ENCODE measurements around the gene CDC20B. TPM values are rescaled to one million over a fixed set of nuclear protein-coding genes. Genes with fewer than 3 reads are reported as not detected.
"Not testable (repeated sequence)": the region's sequence is repeated elsewhere in the genome, so short reads cannot be mapped to it uniquely, and the experiment has no call there.

The CDC20B gene
- total RNA-seq, 1 experiment from 2014 or later = 0.02 TPM

DNA sequence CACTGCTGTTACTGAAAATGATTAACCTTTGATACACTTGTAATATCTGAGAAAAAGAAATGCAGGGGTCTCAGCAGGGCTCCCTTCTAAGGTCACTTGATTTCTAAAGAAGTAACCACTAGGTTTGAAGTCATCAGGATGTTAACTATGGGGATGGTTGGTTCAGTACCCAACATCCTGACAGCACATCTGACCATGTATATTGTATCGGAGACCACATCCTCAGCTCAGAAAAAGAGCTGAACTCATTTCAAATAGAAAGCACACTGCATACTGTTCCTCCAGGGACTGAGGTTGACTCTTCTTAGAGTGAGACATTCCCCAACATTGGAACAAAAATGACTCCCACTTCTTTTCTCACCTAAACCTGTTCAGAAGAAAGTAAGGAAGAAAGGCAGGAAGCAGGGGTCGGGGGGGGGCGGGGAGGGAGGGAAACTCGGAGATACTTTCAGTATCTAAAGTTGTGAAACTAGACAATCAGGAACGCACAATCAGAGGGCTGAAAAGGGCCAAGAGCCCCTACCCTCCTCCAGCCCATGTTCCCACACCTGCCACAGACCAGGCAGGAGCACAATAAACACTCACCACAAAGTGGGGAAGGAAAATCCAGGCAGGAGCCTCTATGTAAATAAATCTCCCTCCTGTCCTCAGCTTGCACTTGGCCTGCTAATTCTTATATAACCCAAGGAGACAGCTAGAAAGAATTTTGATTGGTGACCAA, 71.3 kb downstream of the CDC20B start:
- Histone ChIP-seq H3K27ac (no peak overlapping the region), H3K4me3 (no peak overlapping the region), H3K9me3 (replicated peaks) (no peaks in the 10 kb centered on the region; the same call in 1 of the 2 replicates), H3K36me3 (no peaks in the 10 kb centered on the region), H3K4me1 (no peaks in the 10 kb centered on the region), H3K27me3 (no peaks in the 10 kb centered on the region)
- no peak for DNase-seq

DNA sequence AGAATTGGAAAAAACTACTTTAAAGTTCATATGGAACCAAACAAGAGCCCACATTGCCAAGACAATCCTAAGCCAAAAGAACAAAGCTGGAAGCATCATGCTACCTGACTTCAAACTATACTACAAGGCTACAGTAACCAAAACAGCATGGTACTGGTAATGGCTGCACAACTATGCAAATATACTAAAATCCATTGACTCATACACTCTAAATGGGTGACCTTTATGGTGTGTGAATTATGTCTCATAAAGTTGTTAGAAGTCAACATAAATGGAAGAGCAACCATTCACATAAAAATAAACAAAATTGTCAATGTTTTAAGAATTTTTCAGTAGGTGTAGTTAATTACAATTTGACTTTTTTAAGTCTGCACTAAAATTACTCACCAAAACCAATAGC, 71.8 kb downstream of the CDC20B start:
- H3K4me3 ChIP-seq; H3K36me3 ChIP-seq; H3K27me3 ChIP-seq; H3K9me3 ChIP-seq (replicated peaks); H3K27ac ChIP-seq; DNase-seq; H3K4me1 ChIP-seq: not testable (repeated sequence)

DNA sequence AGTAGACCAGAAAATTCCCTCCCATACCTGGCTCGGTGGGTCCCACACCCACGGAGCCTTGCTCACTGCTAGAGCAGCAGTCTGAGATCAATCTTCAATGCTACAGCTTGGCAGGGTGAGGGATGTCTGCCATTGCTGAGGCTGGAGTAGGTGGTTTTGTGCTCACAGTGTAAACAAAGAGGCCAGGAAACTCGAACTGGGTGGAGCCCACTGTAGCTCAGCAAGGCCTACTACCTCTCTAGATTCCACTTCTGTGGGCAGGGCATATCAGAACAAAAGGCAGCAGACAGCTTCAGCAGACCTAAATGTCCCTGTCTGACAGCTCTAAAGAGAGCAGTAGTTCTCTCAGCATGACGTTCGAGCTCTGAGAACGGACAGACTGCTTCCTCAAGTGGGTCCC, 76.1 kb downstream of the CDC20B start:
- Histone ChIP-seq H3K9me3 (replicated peaks) (no peaks in the 10 kb centered on the region; the same call in 1 of the 2 replicates), H3K4me1 (no peaks in the 10 kb centered on the region), H3K27me3 (no peaks in the 10 kb centered on the region), H3K36me3 (no peaks in the 10 kb centered on the region), H3K27ac (no peak overlapping the region), H3K4me3 (no peak overlapping the region)
- DNase-seq = no peak

DNA sequence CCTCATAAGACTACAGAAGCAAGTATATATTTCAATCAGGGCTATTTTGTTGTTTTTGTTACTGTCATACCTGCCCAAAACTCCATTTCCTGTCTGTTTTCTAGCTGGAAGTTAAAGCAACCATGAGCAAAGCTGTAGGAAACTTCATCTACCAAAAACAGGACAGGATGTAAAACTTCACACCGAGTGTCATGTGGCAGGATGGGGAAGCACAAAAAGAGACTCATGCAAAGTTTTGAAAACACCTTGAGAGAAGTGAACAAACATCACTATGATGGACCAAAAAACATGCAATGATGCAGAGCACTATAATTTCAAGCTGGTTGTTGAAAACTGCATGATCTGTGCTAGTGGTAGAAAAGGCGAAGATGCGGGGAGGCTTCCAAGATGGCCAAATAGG, 76.8 kb downstream of the CDC20B start:
- no peaks in the 10 kb centered on the region for H3K36me3 ChIP-seq
- no peak for DNase-seq
- no peak overlapping the region for H3K27ac ChIP-seq
- H3K4me3 ChIP-seq = no peak overlapping the region
- H3K4me1 ChIP-seq = no peaks in the 10 kb centered on the region
- no peaks in the 10 kb centered on the region for H3K27me3 ChIP-seq
- H3K9me3 ChIP-seq (replicated peaks) = no peaks in the 10 kb centered on the region; the same call in 1 of the 2 replicates

DNA sequence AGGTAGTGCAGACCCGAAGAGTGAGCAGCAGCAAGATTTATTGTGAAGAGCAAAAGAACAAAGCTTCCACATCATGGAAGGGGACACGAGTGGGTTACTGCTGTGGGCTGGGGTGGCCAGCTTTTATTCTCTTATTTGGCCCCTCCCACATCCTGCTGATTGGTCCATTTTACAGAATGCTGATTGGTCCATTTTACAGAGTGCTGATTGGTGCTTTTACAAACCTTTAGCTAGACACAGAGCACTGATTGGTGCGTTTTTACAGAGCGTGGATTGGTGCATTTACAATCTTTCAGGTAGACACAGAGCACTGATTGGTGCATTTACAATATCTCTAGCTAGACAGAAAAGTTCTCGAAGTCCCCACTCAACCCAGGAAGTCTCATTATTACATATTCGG, 82.0 kb downstream of the CDC20B start:
- not testable (repeated sequence) for H3K36me3 ChIP-seq; DNase-seq; H3K27me3 ChIP-seq; H3K4me1 ChIP-seq; H3K9me3 ChIP-seq (replicated peaks); H3K27ac ChIP-seq; H3K4me3 ChIP-seq

DNA sequence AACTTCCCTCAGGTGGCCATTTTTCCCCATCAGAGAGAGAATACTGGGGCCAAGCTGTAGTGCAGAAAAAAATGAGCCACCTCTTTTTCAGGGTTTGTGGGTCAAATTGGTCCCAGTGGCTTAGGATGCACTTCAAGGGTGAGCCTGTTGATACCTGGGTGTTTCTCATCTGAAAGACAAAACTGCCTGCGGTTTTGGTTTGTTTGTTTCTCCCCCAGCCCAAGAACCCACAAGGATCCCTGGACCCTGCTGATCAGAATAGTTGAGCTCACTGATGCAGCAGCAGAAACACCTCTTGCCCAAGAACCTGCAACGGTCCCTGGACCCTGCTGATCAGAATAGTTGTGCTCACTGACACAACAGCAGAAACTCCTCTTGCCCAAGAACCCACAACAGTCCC, 83.7 kb downstream of the CDC20B start:
- not testable (repeated sequence) for H3K4me1 ChIP-seq; H3K36me3 ChIP-seq; H3K4me3 ChIP-seq; H3K27me3 ChIP-seq; DNase-seq; H3K9me3 ChIP-seq (replicated peaks); H3K27ac ChIP-seq

DNA sequence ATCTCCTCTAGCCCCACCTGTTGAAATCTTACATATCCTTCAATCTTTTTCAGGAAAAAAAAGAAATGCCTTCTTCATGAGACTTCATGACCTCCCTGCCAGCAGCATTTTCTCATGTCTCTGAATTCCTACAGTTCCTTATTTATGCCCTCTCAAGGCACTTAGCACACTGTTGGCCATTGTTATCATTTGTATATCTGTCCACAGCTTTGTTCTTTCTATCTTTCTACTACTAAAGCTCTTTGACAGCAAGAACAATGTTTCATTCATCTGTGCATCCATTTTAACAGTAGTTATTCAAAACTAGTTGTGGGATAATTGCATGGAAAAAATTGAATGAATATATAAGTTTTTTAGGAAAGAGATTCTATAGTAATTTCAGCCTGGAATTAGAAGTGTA, 91.4 kb downstream of the CDC20B start:
- no peaks in the 10 kb centered on the region for H3K9me3 ChIP-seq (replicated peaks)
- no peaks in the 10 kb centered on the region for H3K36me3 ChIP-seq
- H3K4me1 ChIP-seq = no peaks in the 10 kb centered on the region
- H3K27me3 ChIP-seq = no peaks in the 10 kb centered on the region
- DNase-seq = no peak
- H3K27ac ChIP-seq = no peak overlapping the region
- no peak overlapping the region for H3K4me3 ChIP-seq

DNA sequence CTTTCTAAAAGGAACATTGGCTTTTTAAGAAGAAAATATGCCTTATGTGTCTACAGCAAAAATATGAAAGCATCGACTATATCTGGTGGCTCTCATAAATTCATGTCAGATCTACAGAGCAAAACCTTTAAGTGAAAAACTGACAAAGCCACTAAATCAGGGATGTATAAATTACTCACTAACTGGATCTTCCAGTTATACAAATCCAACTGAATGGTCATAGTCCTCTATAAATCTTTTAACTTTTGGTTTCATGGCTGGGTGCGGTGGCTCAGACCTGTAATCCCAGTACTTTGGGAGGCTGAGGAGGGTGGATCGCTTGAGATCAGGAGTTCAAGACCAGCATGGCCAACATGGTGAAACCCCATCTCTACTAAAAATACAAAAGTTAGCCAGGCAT, 99.8 kb downstream of the CDC20B start:
- Histone ChIP-seq H3K9me3 (replicated peaks) (no peaks in the 10 kb centered on the region), H3K27ac (no peak overlapping the region), H3K27me3 (no peaks in the 10 kb centered on the region), H3K36me3 (no peaks in the 10 kb centered on the region), H3K4me3 (no peak overlapping the region), H3K4me1 (no peaks in the 10 kb centered on the region)
- DNase-seq = no peak

DNA sequence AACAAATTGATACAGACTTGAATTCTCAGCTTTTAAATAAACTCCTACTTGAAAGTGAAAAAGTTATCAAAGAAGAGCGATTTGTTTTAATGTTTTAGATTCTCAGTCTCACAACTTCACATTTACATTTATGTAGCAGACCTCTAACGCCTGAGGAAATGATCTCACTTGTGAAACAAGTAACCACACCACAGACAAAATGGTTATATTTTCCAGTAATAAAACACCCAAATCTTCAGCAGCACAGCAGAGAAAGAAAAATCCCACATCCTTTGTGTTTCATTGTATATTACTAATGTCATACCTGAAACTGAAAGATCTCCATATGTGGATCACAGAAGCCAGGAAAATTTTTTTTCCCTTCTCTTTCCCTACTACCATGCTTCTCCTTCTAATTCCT, 100.3 kb downstream of the CDC20B start:
- no peaks in the 10 kb centered on the region for H3K4me1 ChIP-seq
- DNase-seq = no peak
- H3K36me3 ChIP-seq = no peaks in the 10 kb centered on the region
- no peaks in the 10 kb centered on the region for H3K9me3 ChIP-seq (replicated peaks)
- no peak overlapping the region for H3K4me3 ChIP-seq
- H3K27ac ChIP-seq = no peak overlapping the region
- H3K27me3 ChIP-seq = no peaks in the 10 kb centered on the region

DNA sequence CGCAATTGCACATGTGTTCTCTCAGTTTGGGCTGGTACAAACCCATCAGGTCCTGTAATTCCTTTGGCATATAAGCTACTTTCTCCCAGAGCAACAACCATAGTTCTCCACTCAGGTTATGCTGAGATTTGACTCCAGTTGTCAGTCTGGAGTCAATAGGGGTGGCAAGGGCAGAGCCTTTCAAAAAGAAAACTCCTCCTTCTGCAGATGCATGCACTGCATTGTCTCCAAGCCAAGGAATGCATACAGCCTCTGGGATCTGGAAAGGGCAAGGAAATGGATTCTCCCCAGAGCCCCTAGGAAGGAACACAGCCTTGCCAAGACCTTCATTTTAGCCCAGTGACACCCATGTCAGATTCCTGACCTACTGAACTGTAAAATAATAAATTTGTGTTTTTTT, 101.6 kb downstream of the CDC20B start:
- Histone ChIP-seq H3K4me1 (no peaks in the 10 kb centered on the region), H3K27me3 (no peaks in the 10 kb centered on the region), H3K27ac (no peak overlapping the region), H3K4me3 (no peak overlapping the region), H3K9me3 (replicated peaks) (no peaks in the 10 kb centered on the region), H3K36me3 (no peaks in the 10 kb centered on the region)
- DNase-seq = no peak

DNA sequence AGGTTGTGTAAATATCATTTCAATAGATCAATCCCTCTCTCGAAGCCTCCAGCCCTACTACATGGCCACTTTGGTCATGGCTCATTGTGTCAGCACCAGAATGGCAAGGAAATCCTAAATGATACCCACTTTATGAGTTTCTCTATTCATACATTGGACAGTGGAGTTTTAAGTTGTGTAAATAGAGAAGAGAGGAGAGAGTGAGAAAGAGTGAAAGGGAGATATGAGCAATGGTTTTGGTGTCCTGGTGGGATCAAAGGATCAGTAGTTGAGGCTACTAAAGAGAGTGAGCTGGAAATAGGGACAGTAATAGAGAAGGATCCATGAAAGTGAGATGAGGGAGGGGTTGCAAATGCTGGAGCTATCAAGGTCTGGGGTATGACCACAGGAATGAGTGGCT, 102.0 kb downstream of the CDC20B start:
- Histone ChIP-seq H3K27me3 (no peaks in the 10 kb centered on the region), H3K4me1 (no peaks in the 10 kb centered on the region), H3K27ac (no peak overlapping the region), H3K9me3 (replicated peaks) (no peaks in the 10 kb centered on the region), H3K4me3 (no peak overlapping the region), H3K36me3 (no peaks in the 10 kb centered on the region)
- DNase-seq = no peak

DNA sequence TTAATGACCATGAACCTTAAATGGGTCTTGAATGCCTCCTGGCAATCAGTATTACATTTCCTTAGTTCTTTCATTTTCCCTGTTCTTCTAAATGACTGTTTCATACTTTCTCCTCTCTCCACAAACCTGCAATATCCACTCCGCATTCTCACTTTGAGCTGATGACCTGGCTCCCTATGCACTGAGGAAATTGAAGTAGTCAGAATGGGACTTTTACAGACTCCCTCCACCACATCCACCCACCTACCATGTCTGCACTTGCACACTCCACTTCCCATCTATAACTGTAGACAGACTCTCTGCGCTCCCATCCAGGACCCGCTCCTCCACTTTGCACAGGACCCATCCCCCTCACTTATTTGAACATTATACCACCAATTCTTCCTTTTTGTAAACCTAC, 106.7 kb downstream of the CDC20B start:
- Histone ChIP-seq H3K27me3 (no peaks in the 10 kb centered on the region), H3K27ac (no peak overlapping the region), H3K36me3 (no peaks in the 10 kb centered on the region), H3K4me1 (no peaks in the 10 kb centered on the region), H3K4me3 (no peak overlapping the region), H3K9me3 (replicated peaks) (no peaks in the 10 kb centered on the region)
- DNase-seq = no peak

DNA sequence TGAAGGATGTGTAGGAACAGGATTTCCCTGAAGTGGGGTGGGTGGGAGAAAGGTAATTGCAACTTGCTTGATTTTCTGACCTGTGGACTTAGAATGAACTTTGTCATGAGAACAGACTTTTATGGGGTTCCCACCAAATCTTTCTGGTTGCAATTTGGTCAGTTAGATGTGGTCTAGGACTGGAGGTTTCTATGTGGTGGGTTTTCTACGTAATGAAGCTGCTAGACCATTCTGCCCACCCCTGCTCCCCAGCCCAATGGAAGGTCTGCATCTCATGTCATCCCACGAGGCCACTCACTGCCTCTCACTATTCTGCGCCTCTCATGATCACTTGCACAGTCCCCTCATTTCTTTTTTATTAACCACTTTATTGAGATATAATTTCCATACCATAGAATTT, 108.5 kb downstream of the CDC20B start:
- H3K4me1 ChIP-seq = no peaks in the 10 kb centered on the region
- H3K4me3 ChIP-seq = no peak overlapping the region
- no peaks in the 10 kb centered on the region for H3K9me3 ChIP-seq (replicated peaks)
- H3K27ac ChIP-seq = no peak overlapping the region
- no peaks in the 10 kb centered on the region for H3K36me3 ChIP-seq
- H3K27me3 ChIP-seq = no peaks in the 10 kb centered on the region
- DNase-seq = no peak

DNA sequence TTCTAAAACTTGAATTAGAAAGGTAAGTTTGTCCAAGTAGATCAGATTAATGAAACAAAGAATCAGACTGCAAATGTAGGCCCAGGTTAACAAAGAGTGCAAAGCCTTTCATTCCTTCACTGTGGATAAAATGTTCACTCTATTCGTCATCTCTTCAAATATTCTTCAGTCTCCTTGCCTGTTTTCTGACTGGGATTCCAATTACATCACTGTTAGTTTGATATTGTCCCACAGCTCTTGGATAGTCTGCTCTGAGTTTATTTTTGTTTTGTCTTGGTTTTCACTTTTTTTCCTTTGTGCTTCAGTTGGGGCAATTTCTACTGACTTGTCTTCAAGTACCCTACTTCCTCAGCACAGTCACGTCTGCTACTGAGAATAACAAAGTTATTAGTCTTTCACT, 109.1 kb downstream of the CDC20B start:
- Histone ChIP-seq H3K4me3 (no peak overlapping the region), H3K27me3 (no peaks in the 10 kb centered on the region), H3K9me3 (replicated peaks) (no peaks in the 10 kb centered on the region), H3K36me3 (no peaks in the 10 kb centered on the region), H3K4me1 (no peaks in the 10 kb centered on the region), H3K27ac (no peak overlapping the region)
- DNase-seq = no peak

DNA sequence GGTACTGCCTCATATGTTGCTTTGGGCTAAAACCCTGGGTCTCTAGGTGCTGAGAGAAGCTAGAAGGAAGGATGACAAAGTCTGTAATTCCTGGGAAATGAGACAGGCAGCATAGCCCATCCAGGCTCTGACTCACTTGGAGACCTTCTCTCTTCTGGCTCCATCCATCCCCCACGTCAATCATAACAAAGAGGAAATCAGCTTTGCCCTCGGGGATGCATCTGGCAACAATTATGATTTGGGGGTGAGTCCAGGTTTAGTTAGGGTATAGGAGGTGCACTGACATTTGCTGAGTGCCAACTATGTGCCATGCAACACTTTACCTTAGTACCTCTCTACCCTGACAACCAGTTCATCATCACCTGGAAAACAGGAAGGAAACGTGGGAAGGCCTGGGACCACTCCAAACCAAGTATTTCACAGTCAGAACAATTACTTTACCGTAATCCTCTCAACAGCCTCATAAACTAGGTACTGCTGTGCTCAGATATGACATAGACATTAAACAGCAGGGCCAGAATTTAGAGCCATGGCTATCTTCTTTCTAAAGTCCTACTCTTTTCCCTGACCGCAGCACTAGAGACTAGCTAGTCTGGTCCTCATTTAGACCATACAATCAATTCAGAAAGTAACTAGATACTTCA, 109.6 kb downstream of the CDC20B start:
- no peak for DNase-seq
- no peaks in the 10 kb centered on the region for H3K9me3 ChIP-seq (replicated peaks)
- no peak overlapping the region for H3K27ac ChIP-seq
- H3K4me1 ChIP-seq = no peaks in the 10 kb centered on the region
- H3K27me3 ChIP-seq = no peaks in the 10 kb centered on the region
- no peak overlapping the region for H3K4me3 ChIP-seq
- no peaks in the 10 kb centered on the region for H3K36me3 ChIP-seq
